Liver (tissue), 9 donors: ENCODE measurements around the gene CIB4. TPM values are rescaled to one million over a fixed set of nuclear protein-coding genes. Genes with fewer than 3 reads are reported as not detected.

Experiments used
- DNase-seq: peaks from one replicate; pipeline ENCODE4 v3.0.0-alpha.2; 2017; ENCODE audit warnings: low spot score
- H3K27ac ChIP-seq, 2 donors: one replicate each; pipeline ENCODE4 v1.7.0; 2013; ENCODE audit warnings: inconsistent platforms in 2 of 2, low read length in 2 of 2, control low read depth in 1 of 2, low read depth in 1 of 2, mild to moderate bottlenecking in 1 of 2
- H3K27me3 ChIP-seq, 4 donors: one replicate each; pipeline versions ENCODE4 v1.6.1 to v1.7.0; 2013; ENCODE audit warnings: low read length in 3 of 4, inconsistent platforms in 1 of 4, mild to moderate bottlenecking in 1 of 4, moderate library complexity in 1 of 4; ENCODE audit not compliant: control insufficient read depth in 4 of 4, insufficient read depth in 4 of 4
- H3K36me3 ChIP-seq, 4 donors: one replicate each; pipeline versions ENCODE4 v1.6.1 to v1.7.0; 2013; ENCODE audit warnings: low read length in 3 of 4, mild to moderate bottlenecking in 3 of 4, low read depth in 1 of 4, moderate library complexity in 1 of 4; ENCODE audit not compliant: control insufficient read depth in 4 of 4, insufficient read depth in 3 of 4
- H3K4me1 ChIP-seq, 4 donors: one replicate each; pipeline versions ENCODE4 v1.6.1 to v1.7.0; 2013; ENCODE audit warnings: low read length in 3 of 4, mild to moderate bottlenecking in 3 of 4, moderate library complexity in 1 of 4; ENCODE audit not compliant: control insufficient read depth in 4 of 4, insufficient read depth in 4 of 4
- H3K4me3 ChIP-seq, 3 donors: one replicate each; pipeline versions ENCODE4 v1.6.1 to v1.7.0; 2013; ENCODE audit warnings: low read length in 3 of 3, control low read depth in 1 of 3, low read depth in 1 of 3, mild to moderate bottlenecking in 1 of 3
- H3K9ac ChIP-seq, 2 donors: one replicate each; pipeline ENCODE4 v1.7.0; 2013; ENCODE audit warnings: low read length in 2 of 2, mild to moderate bottlenecking in 2 of 2, moderate library complexity in 2 of 2, control low read depth in 1 of 2, low read depth in 1 of 2
- H3K9me3 ChIP-seq, 4 donors: one replicate each; pipeline versions ENCODE4 v1.6.1 to v1.7.0; 2013; ENCODE audit warnings: low read length in 3 of 4; ENCODE audit not compliant: control insufficient read depth in 4 of 4
- ATF3 ChIP-seq: IDR thresholded peaks from 2 replicates; pipeline ENCODE4 v1.6.1; 2016; ENCODE audit warnings: antibody characterized with exemption
- CTCF ChIP-seq: fragments of 150-350 bp; IDR thresholded peaks from 2 replicates; pipeline ENCODE4 v1.5.1; 2017; ENCODE audit warnings: improper control_type of control experiment, low read depth, low read length; ENCODE audit not compliant: missing input control
- EGR1 ChIP-seq, 2 donors: IDR thresholded peaks; 2 replicates each; pipeline ENCODE4 v1.6.1; 2016 to 2018; ENCODE audit warnings: antibody characterized with exemption in 2 of 2, low read depth in 2 of 2
- FOXA2 ChIP-seq: IDR thresholded peaks from 2 replicates; pipeline ENCODE4 v1.6.1; 2016; ENCODE audit warnings: antibody characterized with exemption
- GABPA ChIP-seq, 2 donors: IDR thresholded peaks in 1 of 2; conservative IDR thresholded peaks in 1 of 2; 2 replicates each; pipeline ENCODE4 v1.6.1; 2016; ENCODE audit warnings: antibody characterized with exemption in 2 of 2, mild to moderate bottlenecking in 1 of 2, moderate library complexity in 1 of 2
- HNF4A ChIP-seq, 2 donors: conservative IDR thresholded peaks; 2 replicates each; pipeline ENCODE4 v1.6.1; 2016; ENCODE audit warnings: antibody characterized with exemption in 2 of 2, mild to moderate bottlenecking in 2 of 2
- HNF4G ChIP-seq: IDR thresholded peaks from 2 replicates; pipeline ENCODE4 v1.6.1; 2016; ENCODE audit warnings: antibody characterized with exemption
- JUND ChIP-seq, 2 donors: IDR thresholded peaks; 2 replicates each; pipeline ENCODE4 v1.6.1; 2016; ENCODE audit warnings: antibody characterized with exemption in 2 of 2
- MAX ChIP-seq: IDR thresholded peaks from 2 replicates; pipeline ENCODE4 v1.6.1; 2016; ENCODE audit warnings: antibody characterized with exemption
- NR2F2 ChIP-seq: IDR thresholded peaks from 2 replicates; pipeline ENCODE4 v1.6.1; 2016; ENCODE audit warnings: antibody characterized with exemption
- RAD21 ChIP-seq, 2 donors: IDR thresholded peaks; 2 replicates each; pipeline ENCODE4 v1.6.1; 2016; ENCODE audit warnings: antibody characterized with exemption in 2 of 2, mild to moderate bottlenecking in 2 of 2
- RXRA ChIP-seq, 2 donors: IDR thresholded peaks; 2 replicates each; pipeline ENCODE4 v1.6.1; 2017 to 2018; ENCODE audit warnings: antibody characterized with exemption in 2 of 2, mild to moderate bottlenecking in 1 of 2
- SP1 ChIP-seq: IDR thresholded peaks from 2 replicates; pipeline ENCODE4 v1.6.1; 2018; ENCODE audit warnings: antibody characterized with exemption, mild to moderate bottlenecking
- TAF1 ChIP-seq: conservative IDR thresholded peaks from 2 replicates; pipeline ENCODE4 v1.6.1; 2016; ENCODE audit warnings: antibody characterized with exemption, mild to moderate bottlenecking
- YY1 ChIP-seq: IDR thresholded peaks from 2 replicates; pipeline ENCODE4 v1.6.1; 2016; ENCODE audit warnings: antibody characterized with exemption, mild to moderate bottlenecking
- WGBS: extraction: QIAGEN DNeasy Blood & Tissue Kit; methylation state at CpG from one replicate; pipeline ENCODE4 v1.1.7; 2013; 5-methylcytosine and 5-hydroxymethylcytosine counted together
- polyA plus RNA-seq, 2 donors: library from polyadenylated mRNA; stranded (reverse) in 1 of 2; unstranded in 1 of 2; fragments of 200-250 nt in 1 of 2; fragments of >200 nt in 1 of 2; fragmentation: Nextera tagmentation in 1 of 2; extraction: Ambion mirVana in 1 of 2; gene quantifications; one replicate each; pipeline versions ENCODE4 v1.2.1 to v1.2.3, GENCODE V29; 2013 to 2015
- total RNA-seq, 2 donors: library from RNA; depleted of rRNA; stranded (reverse); fragments of >200 nt; gene quantifications; one replicate each; pipeline ENCODE4 v1.2.3, GENCODE V29; 2014
- TF ChIP-seq, protein P1 (sequence below): IDR thresholded peaks from 2 replicates; pipeline ENCODE4 v1.6.1; 2016; ENCODE audit warnings: antibody characterized with exemption, mild to moderate bottlenecking
- TF ChIP-seq, protein P2 (sequence below): IDR thresholded peaks from 2 replicates; pipeline ENCODE4 v1.6.1; 2016; ENCODE audit warnings: antibody characterized with exemption
- donor health status: healthy.
- donor health status: healthy.
- donor health status: healthy.
- donor health status: healthy.
- donor health status: healthy.

Gene CIB4
- total and polyA plus RNA-seq, 4 donors: not detected

GRCh38 chr2:26580751-26581150, 60.4 kb downstream of the CIB4 start:
- TF ChIP-seq HNF4A (conservative IDR thresholded peaks at IDR 0.05) (no peak), CTCF (no peak), RAD21 (IDR thresholded peaks at IDR 0.05) (no peak), HNF4G (no peak), GABPA (IDR thresholded peaks at IDR 0.05 in 1 of 2, conservative IDR thresholded peaks at IDR 0.05 in 1 of 2) (no peak), RXRA (IDR thresholded peaks at IDR 0.05) (no peak), FOXA2 (no peak), YY1 (no peak), SP1 (no peak), ATF3 (no peak), MAX (no peak), TAF1 (no peak), JUND (IDR thresholded peaks at IDR 0.05) (no peak)
- TF ChIP-seq, protein P1, sequence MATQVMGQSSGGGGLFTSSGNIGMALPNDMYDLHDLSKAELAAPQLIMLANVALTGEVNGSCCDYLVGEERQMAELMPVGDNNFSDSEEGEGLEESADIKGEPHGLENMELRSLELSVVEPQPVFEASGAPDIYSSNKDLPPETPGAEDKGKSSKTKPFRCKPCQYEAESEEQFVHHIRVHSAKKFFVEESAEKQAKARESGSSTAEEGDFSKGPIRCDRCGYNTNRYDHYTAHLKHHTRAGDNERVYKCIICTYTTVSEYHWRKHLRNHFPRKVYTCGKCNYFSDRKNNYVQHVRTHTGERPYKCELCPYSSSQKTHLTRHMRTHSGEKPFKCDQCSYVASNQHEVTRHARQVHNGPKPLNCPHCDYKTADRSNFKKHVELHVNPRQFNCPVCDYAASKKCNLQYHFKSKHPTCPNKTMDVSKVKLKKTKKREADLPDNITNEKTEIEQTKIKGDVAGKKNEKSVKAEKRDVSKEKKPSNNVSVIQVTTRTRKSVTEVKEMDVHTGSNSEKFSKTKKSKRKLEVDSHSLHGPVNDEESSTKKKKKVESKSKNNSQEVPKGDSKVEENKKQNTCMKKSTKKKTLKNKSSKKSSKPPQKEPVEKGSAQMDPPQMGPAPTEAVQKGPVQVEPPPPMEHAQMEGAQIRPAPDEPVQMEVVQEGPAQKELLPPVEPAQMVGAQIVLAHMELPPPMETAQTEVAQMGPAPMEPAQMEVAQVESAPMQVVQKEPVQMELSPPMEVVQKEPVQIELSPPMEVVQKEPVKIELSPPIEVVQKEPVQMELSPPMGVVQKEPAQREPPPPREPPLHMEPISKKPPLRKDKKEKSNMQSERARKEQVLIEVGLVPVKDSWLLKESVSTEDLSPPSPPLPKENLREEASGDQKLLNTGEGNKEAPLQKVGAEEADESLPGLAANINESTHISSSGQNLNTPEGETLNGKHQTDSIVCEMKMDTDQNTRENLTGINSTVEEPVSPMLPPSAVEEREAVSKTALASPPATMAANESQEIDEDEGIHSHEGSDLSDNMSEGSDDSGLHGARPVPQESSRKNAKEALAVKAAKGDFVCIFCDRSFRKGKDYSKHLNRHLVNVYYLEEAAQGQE: no peak
- TF ChIP-seq, protein P2, sequence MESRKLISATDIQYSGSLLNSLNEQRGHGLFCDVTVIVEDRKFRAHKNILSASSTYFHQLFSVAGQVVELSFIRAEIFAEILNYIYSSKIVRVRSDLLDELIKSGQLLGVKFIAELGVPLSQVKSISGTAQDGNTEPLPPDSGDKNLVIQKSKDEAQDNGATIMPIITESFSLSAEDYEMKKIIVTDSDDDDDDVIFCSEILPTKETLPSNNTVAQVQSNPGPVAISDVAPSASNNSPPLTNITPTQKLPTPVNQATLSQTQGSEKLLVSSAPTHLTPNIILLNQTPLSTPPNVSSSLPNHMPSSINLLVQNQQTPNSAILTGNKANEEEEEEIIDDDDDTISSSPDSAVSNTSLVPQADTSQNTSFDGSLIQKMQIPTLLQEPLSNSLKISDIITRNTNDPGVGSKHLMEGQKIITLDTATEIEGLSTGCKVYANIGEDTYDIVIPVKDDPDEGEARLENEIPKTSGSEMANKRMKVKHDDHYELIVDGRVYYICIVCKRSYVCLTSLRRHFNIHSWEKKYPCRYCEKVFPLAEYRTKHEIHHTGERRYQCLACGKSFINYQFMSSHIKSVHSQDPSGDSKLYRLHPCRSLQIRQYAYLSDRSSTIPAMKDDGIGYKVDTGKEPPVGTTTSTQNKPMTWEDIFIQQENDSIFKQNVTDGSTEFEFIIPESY: no peak
- DNase-seq: no peak
- no peaks in the 10 kb centered on the region for H3K27me3 ChIP-seq
- H3K9me3 ChIP-seq: no peaks in the 10 kb centered on the region
- no peak overlapping the region for H3K27ac ChIP-seq
- no peaks in the 10 kb centered on the region for H3K4me1 ChIP-seq
- no peak overlapping the region for H3K4me3 ChIP-seq
- H3K9ac ChIP-seq: no peak overlapping the region
- 84% methylated on average over 5 of the region's 5 CpGs for WGBS
- no peaks in the 10 kb centered on the region for H3K36me3 ChIP-seq

GRCh38 chr2:26580151-26580550, 61.0 kb downstream of the CIB4 start:
- H3K4me3 ChIP-seq: no peak overlapping the region
- 82% methylated on average over 6 of the region's 6 CpGs for WGBS
- H3K27me3 ChIP-seq: no peaks in the 10 kb centered on the region
- no peaks in the 10 kb centered on the region for H3K4me1 ChIP-seq
- H3K9ac ChIP-seq: no peak overlapping the region
- H3K9me3 ChIP-seq: no peaks in the 10 kb centered on the region
- H3K36me3 ChIP-seq: no peaks in the 10 kb centered on the region
- H3K27ac ChIP-seq: no peak overlapping the region
- DNase-seq: no peak
- TF ChIP-seq RAD21 (IDR thresholded peaks at IDR 0.05) (no peak), MAX (no peak), TAF1 (no peak), YY1 (no peak), SP1 (no peak), FOXA2 (no peak), JUND (IDR thresholded peaks at IDR 0.05) (no peak), ATF3 (no peak), RXRA (IDR thresholded peaks at IDR 0.05) (no peak), NR2F2 (no peak), HNF4G (no peak), EGR1 (IDR thresholded peaks at IDR 0.05; ENCODE audit: low read depth in 2 of 2) (no peak)
- TF ChIP-seq, protein P2: no peak
- TF ChIP-seq, protein P1: no peak
